SK-N-SH (cell line): Measurements from ENCODE around the gene KRT75. TPM values are rescaled to one million over a fixed set of nuclear protein-coding genes. Genes with fewer than 3 reads are reported as not detected.

Experiments
- CTCF ChIA-PET: fragments of 300-600, 350-600 bp; formaldehyde crosslinking; extraction: SDS; loops from one replicate; lab custom pipeline; 2021; lab: Yijun Ruan, JAX
- POLR2A ChIA-PET: fragments of 350-600 bp; sonication (Branson Sonifier 250); formaldehyde crosslinking; extraction: SDS; loops from one replicate; lab custom pipeline; 2020; ENCODE audit warnings: antibody characterized with exemption, inconsistent platforms; lab: Yijun Ruan, JAX
- DNase-seq: peaks from one replicate; pipeline ENCODE4 v3.0.0; 2012
- H2AFZ ChIP-seq: fragments of 200-600 bp; sonication (generic); 2 replicates; pipeline ENCODE4 v1.8.1; 2016; ENCODE audit warnings: antibody characterized with exemption, mild to moderate bottlenecking, low read depth
- H3F3A ChIP-seq: fragments of 200-600 bp; sonication (generic); replicated peaks from 2 replicates; pipeline ENCODE3; 2016; ENCODE audit warnings: antibody characterized with exemption, mild to moderate bottlenecking; ENCODE audit not compliant: insufficient read depth
- H3K27ac ChIP-seq, 2 experiments: fragments of 200-500 bp in 1 of 2; fragments of 200-600 bp in 1 of 2; sonication (Bioruptor generic) in 1 of 2; sonication (generic), shearing (Covaris generic) in 1 of 2; 2 replicates each; pipeline versions ENCODE4 v1.5.1 to v1.6.1; 2014 to 2016; ENCODE audit warnings: low read depth in 2 of 2, inconsistent platforms in 1 of 2, low read length in 1 of 2, mild to moderate bottlenecking in 1 of 2, mixed read lengths in 1 of 2
- H3K27me3 ChIP-seq: fragments of 200-600 bp; sonication (generic), shearing (Covaris generic); 2 replicates; pipeline ENCODE4 v1.6.1; 2016; ENCODE audit warnings: mixed run types; ENCODE audit not compliant: insufficient read depth
- H3K36me3 ChIP-seq, 2 experiments: fragments of 200-500 bp in 1 of 2; fragments of 200-600 bp in 1 of 2; sonication (Bioruptor generic) in 1 of 2; sonication (generic) in 1 of 2; replicated peaks in 1 of 2; 2 replicates each; pipeline versions ENCODE3 to v1.5.1; 2014 to 2016; ENCODE audit warnings: low read length in 1 of 2, mild to moderate bottlenecking in 1 of 2; ENCODE audit not compliant: insufficient read depth in 2 of 2, control insufficient read depth in 1 of 2
- H3K4me1 ChIP-seq, 2 experiments: fragments of 200-500 bp in 1 of 2; fragments of 200-600 bp in 1 of 2; sonication (Bioruptor generic) in 1 of 2; sonication (generic), shearing (Covaris generic) in 1 of 2; 2 replicates each; pipeline versions ENCODE4 v1.5.1 to v1.6.1; 2014 to 2016; ENCODE audit warnings: low read depth in 1 of 2, low read length in 1 of 2, mixed run types in 1 of 2; ENCODE audit not compliant: insufficient read depth in 2 of 2, control insufficient read depth in 1 of 2
- H3K4me2 ChIP-seq: fragments of 200-600 bp; sonication (generic), shearing (Covaris generic); 2 replicates; pipeline ENCODE4 v1.6.1; 2017; ENCODE audit warnings: mixed run types
- H3K4me3 ChIP-seq, 2 experiments: fragments of 200-500 bp in 1 of 2; fragments of 200-600 bp in 1 of 2; sonication (Bioruptor generic) in 1 of 2; sonication (generic), shearing (Covaris generic) in 1 of 2; 2 replicates each; pipeline versions ENCODE4 v1.5.1 to v1.8.1; 2014 to 2016; ENCODE audit warnings: low read depth in 2 of 2, inconsistent platforms in 1 of 2, low read length in 1 of 2, mild to moderate bottlenecking in 1 of 2, mixed read lengths in 1 of 2, moderate library complexity in 1 of 2
- H3K79me2 ChIP-seq: fragments of 200-600 bp; sonication (generic); 2 replicates; pipeline ENCODE4 v1.8.1; 2017; ENCODE audit warnings: mild to moderate bottlenecking; ENCODE audit not compliant: insufficient read depth
- H3K9ac ChIP-seq: fragments of 200-600 bp; sonication (generic); 2 replicates; pipeline ENCODE4 v1.6.1; 2017; ENCODE audit warnings: mixed run types
- H3K9me2 ChIP-seq: fragments of 200-600 bp; sonication (generic); 2 replicates; pipeline ENCODE4 v1.6.1; 2017; ENCODE audit warnings: mixed run types
- H3K9me3 ChIP-seq: fragments of 200-600 bp; sonication (generic); 2 replicates; pipeline ENCODE4 v1.6.1; 2017; ENCODE audit warnings: mixed run types, mild to moderate bottlenecking, moderate library complexity
- H4K20me1 ChIP-seq: fragments of 200-600 bp; sonication (generic); 2 replicates; pipeline ENCODE4 v1.6.1; 2017; ENCODE audit warnings: mild to moderate bottlenecking, mixed run types; ENCODE audit not compliant: insufficient read depth
- ELF1 ChIP-seq: IDR thresholded peaks from 2 replicates; pipeline ENCODE4 v1.4.0; 2012
- EP300 ChIP-seq, 2 experiments: IDR thresholded peaks; 2 replicates each; pipeline versions ENCODE4 v1.4.0 to v1.6.1; 2012; ENCODE audit warnings: borderline replicate concordance in 1 of 2, low read depth in 1 of 2, low read length in 1 of 2
- EZH2phosphoT487 ChIP-seq: fragments of 200-600 bp; sonication (generic); IDR thresholded peaks from 2 replicates; pipeline ENCODE4 v1.6.1; 2017; ENCODE audit warnings: low read depth, mixed run types, mild to moderate bottlenecking, antibody characterized with exemption, moderate library complexity, borderline replicate concordance
- FOSL2 ChIP-seq: IDR thresholded peaks from 2 replicates; pipeline ENCODE4 v1.4.0; 2012; ENCODE audit warnings: low read depth, mild to moderate bottlenecking, moderate library complexity, borderline replicate concordance
- JUND ChIP-seq: IDR thresholded peaks from 2 replicates; pipeline ENCODE4 v1.4.0; 2012
- MEF2A ChIP-seq: IDR thresholded peaks from 2 replicates; pipeline ENCODE4 v1.4.0; 2012; ENCODE audit warnings: low read depth, borderline replicate concordance
- RXRA ChIP-seq: IDR thresholded peaks from 2 replicates; pipeline ENCODE4 v1.4.0; 2012; ENCODE audit warnings: low read depth, mild to moderate bottlenecking, borderline replicate concordance
- SIN3A ChIP-seq: IDR thresholded peaks from 2 replicates; pipeline ENCODE4 v1.6.1; 2012; ENCODE audit warnings: low read depth, mild to moderate bottlenecking, low read length, moderate library complexity, borderline replicate concordance
- SMC3 ChIP-seq: IDR thresholded peaks from 2 replicates; pipeline ENCODE4 v1.6.1; 2012; ENCODE audit warnings: low read depth, low read length, improper control_type of control experiment
- TCF12 ChIP-seq: IDR thresholded peaks from 2 replicates; pipeline ENCODE4 v1.4.0; 2012
- TEAD4 ChIP-seq: IDR thresholded peaks from 2 replicates; pipeline ENCODE4 v1.4.0; 2012; ENCODE audit warnings: mild to moderate bottlenecking, borderline replicate concordance; ENCODE audit not compliant: insufficient read depth
- USF2 ChIP-seq: fragments of 150-350 bp; IDR thresholded peaks from 2 replicates; pipeline ENCODE4 v1.6.1; 2017; ENCODE audit warnings: antibody characterized with exemption, low read length, low read depth, borderline replicate concordance
- ZBTB33 ChIP-seq: IDR thresholded peaks from 2 replicates; pipeline ENCODE4 v1.4.0; 2012; ENCODE audit warnings: low read depth, borderline replicate concordance
- WGBS: methylation state at CpG from one replicate; pipeline ENCODE4 v1.1.6; 2017; ENCODE audit warnings: low lambda C conversion rate; 5-methylcytosine and 5-hydroxymethylcytosine counted together
- polyA plus RNA-seq, 3 experiments: library from polyadenylated mRNA; depleted of rRNA; stranded (reverse); fragments of >200 nt; gene quantifications; 2 replicates each; pipeline ENCODE4 v1.2.3, GENCODE V29; 2012
- TF ChIP-seq, protein P1 (sequence below): fragments of 200-600 bp; sonication (generic); IDR thresholded peaks from 2 replicates; pipeline ENCODE4 v1.6.1; 2017; ENCODE audit warnings: antibody characterized with exemption, mild to moderate bottlenecking, moderate library complexity

Gene KRT75
- polyA plus RNA-seq, 1 of the 3 experiments (the other 2 are of a cell fraction), result not detected

- H3K9me3 ChIP-seq, result no peaks in the 10 kb centered on the region
- H3K4me1 ChIP-seq, result peaks cover 0 to 5% of the 10 kb centered on the region in 2 experiments; a peak in 1 of 4 replicates
- CTCF ChIA-PET, result interaction anchor here (1.0 kb wide), 1 partner anchor 461 kb away, joined by 3 read pairs; no protein-coding TSS in a partner anchor
- 30% methylated on average over 3 of the region's 4 CpGs for WGBS
- DNase-seq, result no peak
- H3K27ac ChIP-seq, result no peak overlapping the region
- no peaks in the 10 kb centered on the region for H3K79me2 ChIP-seq
- H3K27me3 ChIP-seq, result peaks cover 15% of the 10 kb centered on the region; the same call in 1 of the 2 replicates
- no peak overlapping the region for H2AFZ ChIP-seq
- no peak for TF ChIP-seq JUND
- no peak for TF ChIP-seq ELF1
- no peak for TF ChIP-seq RXRA
- no peak for TF ChIP-seq FOSL2
- no peak for TF ChIP-seq SMC3
- no peak for TF ChIP-seq TCF12
- no peak for TF ChIP-seq ZBTB33
- no peak for TF ChIP-seq EP300 (IDR thresholded peaks at IDR 0.05; ENCODE audit: borderline replicate concordance in 1 of 2, low read depth in 1 of 2, low read length in 1 of 2)
- no peak for TF ChIP-seq TEAD4
- TF ChIP-seq, all 33 proteins: peak for 0
- POLR2A ChIA-PET, result no interaction called here
- Histone ChIP-seq H4K20me1 (no peaks in the 10 kb centered on the region), H3K4me3 (no peak overlapping the region), H3K9ac (no peak overlapping the region), H3K4me2 (no peak overlapping the region), H3F3A (no peaks in the 10 kb centered on the region), H3K36me3 (no peaks in the 10 kb centered on the region), H3K9me2 (no peaks in the 10 kb centered on the region)
These were observed 15.5 kb downstream of the KRT75 start for GRCh38 chr12:52418576-52419110.

DNA sequence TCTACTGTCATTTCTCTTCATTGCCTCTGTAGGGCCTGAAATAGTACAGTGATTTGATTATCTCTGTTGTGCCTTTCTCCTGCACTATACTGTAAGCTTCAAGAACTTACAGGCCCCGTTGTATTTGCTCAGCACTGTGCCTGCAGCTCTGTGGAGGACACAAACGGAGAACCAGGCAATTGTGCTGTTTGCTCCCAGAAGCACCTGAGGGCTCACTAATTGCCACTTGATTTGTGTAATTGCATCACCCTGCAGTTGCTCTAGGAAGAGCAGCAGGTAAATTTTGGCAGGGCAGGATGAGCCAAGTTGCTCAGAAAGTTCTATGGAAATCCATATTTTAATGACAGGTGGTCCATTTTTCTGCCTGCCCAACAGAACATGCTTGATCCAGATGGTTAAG lies 16.4 kb downstream of the KRT75 start:
- POLR2A ChIA-PET, result no interaction called here
- WGBS, result 17% methylated on average over 2 of the region's 2 CpGs

More for the DNA sequence above, 16.4 kb downstream of the KRT75 start:
- no peak for DNase-seq
- H3K9me3 ChIP-seq, result no peaks in the 10 kb centered on the region
- no peak overlapping the region for H3K4me3 ChIP-seq
- H3K4me1 ChIP-seq, result peaks cover 0 to 5% of the 10 kb centered on the region in 2 experiments; a peak in 1 of 4 replicates
- no peaks in the 10 kb centered on the region for H3K9me2 ChIP-seq
- CTCF ChIA-PET, result no interaction called here
- no peak overlapping the region for H3K9ac ChIP-seq
- H3K27ac ChIP-seq, result no peak overlapping the region
- H3K27me3 ChIP-seq, result peaks cover 22% of the 10 kb centered on the region; the same call in 1 of the 2 replicates
- H4K20me1 ChIP-seq, result no peaks in the 10 kb centered on the region
- H2AFZ ChIP-seq, result no peak overlapping the region
- H3K36me3 ChIP-seq, result no peaks in the 10 kb centered on the region
- H3F3A ChIP-seq, result no peaks in the 10 kb centered on the region
- TF ChIP-seq SIN3A (no peak), ZBTB33 (no peak), MEF2A (no peak), USF2 (no peak), JUND (no peak), TCF12 (no peak), FOSL2 (no peak), EZH2phosphoT487 (no peak)
- TF ChIP-seq, protein P1, sequence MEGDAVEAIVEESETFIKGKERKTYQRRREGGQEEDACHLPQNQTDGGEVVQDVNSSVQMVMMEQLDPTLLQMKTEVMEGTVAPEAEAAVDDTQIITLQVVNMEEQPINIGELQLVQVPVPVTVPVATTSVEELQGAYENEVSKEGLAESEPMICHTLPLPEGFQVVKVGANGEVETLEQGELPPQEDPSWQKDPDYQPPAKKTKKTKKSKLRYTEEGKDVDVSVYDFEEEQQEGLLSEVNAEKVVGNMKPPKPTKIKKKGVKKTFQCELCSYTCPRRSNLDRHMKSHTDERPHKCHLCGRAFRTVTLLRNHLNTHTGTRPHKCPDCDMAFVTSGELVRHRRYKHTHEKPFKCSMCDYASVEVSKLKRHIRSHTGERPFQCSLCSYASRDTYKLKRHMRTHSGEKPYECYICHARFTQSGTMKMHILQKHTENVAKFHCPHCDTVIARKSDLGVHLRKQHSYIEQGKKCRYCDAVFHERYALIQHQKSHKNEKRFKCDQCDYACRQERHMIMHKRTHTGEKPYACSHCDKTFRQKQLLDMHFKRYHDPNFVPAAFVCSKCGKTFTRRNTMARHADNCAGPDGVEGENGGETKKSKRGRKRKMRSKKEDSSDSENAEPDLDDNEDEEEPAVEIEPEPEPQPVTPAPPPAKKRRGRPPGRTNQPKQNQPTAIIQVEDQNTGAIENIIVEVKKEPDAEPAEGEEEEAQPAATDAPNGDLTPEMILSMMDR, result no peak
- TF ChIP-seq, all 33 proteins: peak for 0
- Histone ChIP-seq H3K4me2 (no peak overlapping the region), H3K79me2 (no peaks in the 10 kb centered on the region)
